Activated CD8-positive, alpha-beta memory T cell treated with anti-CD3 and anti-CD28 coated beads, Interleukin-2, amount 10 ng/mL, durations not matched to agents 7 days and 5 days (primary cell): ENCODE results near the gene ALS2. TPM values are rescaled to one million over a fixed set of nuclear protein-coding genes. Genes with fewer than 3 reads are reported as not detected.

Experiments used
- ATAC-seq: fragments of 150-1000 bp; cut with Tn5 transposase; one replicate; pipeline ENCODE4 v1.10.0; 2021; ENCODE audit warnings: moderate library complexity
- CTCF ChIA-PET: fragments of 350-600 bp; sonication (Branson Sonifier 250); formaldehyde crosslinking; loops from one replicate; lab custom pipeline; 2021; ENCODE audit warnings: antibody characterized with exemption; lab: Charles Lee
- DNase-seq: peaks from one replicate; pipeline ENCODE4 v3.0.0-alpha.2; 2020
- H3K27ac Mint-ChIP-seq: one replicate; pipeline ENCODE4 v1.8.0; 2021; ENCODE audit warnings: mild to moderate bottlenecking, mixed read lengths
- H3K27me3 Mint-ChIP-seq: one replicate; pipeline ENCODE4 v1.8.0; 2021; ENCODE audit warnings: mixed read lengths
- H3K36me3 Mint-ChIP-seq: one replicate; pipeline ENCODE4 v1.8.0; 2021; ENCODE audit warnings: mild to moderate bottlenecking, mixed read lengths
- H3K4me1 Mint-ChIP-seq: one replicate; pipeline ENCODE4 v1.8.0; 2021; ENCODE audit warnings: mixed read lengths
- H3K4me3 Mint-ChIP-seq: one replicate; pipeline ENCODE4 v1.8.0; 2021; ENCODE audit warnings: mild to moderate bottlenecking, moderate library complexity, mixed read lengths
- H3K9me3 Mint-ChIP-seq: one replicate; pipeline ENCODE4 v1.8.0; 2022; ENCODE audit warnings: low read depth, mixed read lengths
- total RNA-seq, 2 experiments: library from RNA; stranded (reverse); gene quantifications; one replicate each; pipeline ENCODE4 v1.2.3, GENCODE V29; 2021

The ALS2 gene
- total RNA-seq, 2 experiments from 2014 or later = 12.0 to 14.1 TPM

- ATAC-seq (no peak), DNase-seq (no peak)
- H3K4me1 Mint-ChIP-seq = no peaks in the 10 kb centered on the region
- H3K36me3 Mint-ChIP-seq = peaks cover 9% of the 10 kb centered on the region
- no peaks in the 10 kb centered on the region for H3K9me3 Mint-ChIP-seq
- H3K4me3 Mint-ChIP-seq = no peak overlapping the region
- CTCF ChIA-PET = interaction anchor here (1.2 kb wide), 1 partner anchor 10 kb away, joined by 4 read pairs; no protein-coding TSS in a partner anchor
- no peak overlapping the region for H3K27ac Mint-ChIP-seq
- no peaks in the 10 kb centered on the region for H3K27me3 Mint-ChIP-seq
Measured at GRCh38 chr2:201759567-201759966, 21.2 kb downstream of the ALS2 start.

GRCh38 chr2:201758873-201759272 lies 21.9 kb downstream of the ALS2 start:
- ATAC-seq (no peak), DNase-seq (no peak)
- Mint-ChIP-seq H3K9me3 (no peaks in the 10 kb centered on the region), H3K4me1 (no peaks in the 10 kb centered on the region), H3K27me3 (no peaks in the 10 kb centered on the region), H3K27ac (no peak overlapping the region), H3K4me3 (no peak overlapping the region), H3K36me3 (peaks cover 9% of the 10 kb centered on the region)
- CTCF ChIA-PET = interaction anchor here (1.2 kb wide), 1 partner anchor 10 kb away, joined by 4 read pairs; no protein-coding TSS in a partner anchor

- H3K27ac Mint-ChIP-seq = no peak overlapping the region
- H3K4me1 Mint-ChIP-seq = no peaks in the 10 kb centered on the region
- H3K4me3 Mint-ChIP-seq = no peak overlapping the region
- ATAC-seq (no peak), DNase-seq (no peak)
- no peaks in the 10 kb centered on the region for H3K27me3 Mint-ChIP-seq
- H3K9me3 Mint-ChIP-seq = no peaks in the 10 kb centered on the region
- peaks cover 9% of the 10 kb centered on the region for H3K36me3 Mint-ChIP-seq
- CTCF ChIA-PET = interaction anchor here (1.2 kb wide), 1 partner anchor 9 kb away, joined by 4 read pairs; no protein-coding TSS in a partner anchor
Measured at GRCh38 chr2:201758234-201758633, 22.5 kb downstream of the ALS2 start.

- DNase-seq (no peak), ATAC-seq (no peak)
- CTCF ChIA-PET = no interaction called here
- no peak overlapping the region for H3K27ac Mint-ChIP-seq
- peaks cover 1% of the 10 kb centered on the region for H3K36me3 Mint-ChIP-seq
- H3K4me1 Mint-ChIP-seq = no peaks in the 10 kb centered on the region
- H3K4me3 Mint-ChIP-seq = no peak overlapping the region
- no peaks in the 10 kb centered on the region for H3K9me3 Mint-ChIP-seq
- no peaks in the 10 kb centered on the region for H3K27me3 Mint-ChIP-seq
Measured at GRCh38 chr2:201754717-201755415, 25.9 kb downstream of the ALS2 start.

- Mint-ChIP-seq H3K27me3 (no peaks in the 10 kb centered on the region), H3K27ac (no peak overlapping the region)
Measured at GRCh38 chr2:201751566-201751965, 29.2 kb downstream of the ALS2 start.

GRCh38 chr2:201746551-201746950 lies 34.2 kb downstream of the ALS2 start:
- Mint-ChIP-seq H3K4me3 (no peak overlapping the region), H3K9me3 (no peaks in the 10 kb centered on the region), H3K27ac (no peak overlapping the region), H3K36me3 (no peaks in the 10 kb centered on the region), H3K27me3 (no peaks in the 10 kb centered on the region), H3K4me1 (no peaks in the 10 kb centered on the region)
- ATAC-seq (no peak), DNase-seq (no peak)
- CTCF ChIA-PET = no interaction called here

More at GRCh38 chr2:201751566-201751965, 29.2 kb downstream of the ALS2 start:
- Mint-ChIP-seq H3K36me3 (peaks cover 1% of the 10 kb centered on the region), H3K9me3 (no peaks in the 10 kb centered on the region), H3K4me1 (no peaks in the 10 kb centered on the region), H3K4me3 (no peak overlapping the region)
- CTCF ChIA-PET = no interaction called here
- DNase-seq = no peak
- no peak for ATAC-seq

GRCh38 chr2:201735486-201735885 lies 45.2 kb downstream of the ALS2 start:
- CTCF ChIA-PET = no interaction called here
- no peak for ATAC-seq
- no peak overlapping the region for H3K4me3 Mint-ChIP-seq
- DNase-seq = no peak
- no peak overlapping the region for H3K27ac Mint-ChIP-seq
- peaks cover 25% of the 10 kb centered on the region for H3K36me3 Mint-ChIP-seq
- peaks cover 3% of the 10 kb centered on the region for H3K9me3 Mint-ChIP-seq
- H3K4me1 Mint-ChIP-seq = no peaks in the 10 kb centered on the region
- no peaks in the 10 kb centered on the region for H3K27me3 Mint-ChIP-seq

- peaks cover 3% of the 10 kb centered on the region for H3K9me3 Mint-ChIP-seq
- peaks cover 25% of the 10 kb centered on the region for H3K36me3 Mint-ChIP-seq
- H3K4me3 Mint-ChIP-seq = no peak overlapping the region
- no peaks in the 10 kb centered on the region for H3K4me1 Mint-ChIP-seq
- H3K27me3 Mint-ChIP-seq = no peaks in the 10 kb centered on the region
- ATAC-seq = no peak
- CTCF ChIA-PET = interaction anchor here (1.2 kb wide), 1 partner anchor 15 kb away, joined by 4 read pairs; no protein-coding TSS in a partner anchor
- no peak overlapping the region for H3K27ac Mint-ChIP-seq
- no peak for DNase-seq
Measured at GRCh38 chr2:201734111-201734510, 46.6 kb downstream of the ALS2 start.

GRCh38 chr2:201733544-201733943 lies 47.2 kb downstream of the ALS2 start:
- DNase-seq (no peak), ATAC-seq (no peak)
- Mint-ChIP-seq H3K27me3 (no peaks in the 10 kb centered on the region), H3K4me3 (no peak overlapping the region), H3K4me1 (no peaks in the 10 kb centered on the region), H3K9me3 (peaks cover 3% of the 10 kb centered on the region), H3K27ac (no peak overlapping the region), H3K36me3 (peaks cover 23% of the 10 kb centered on the region)
- CTCF ChIA-PET = interaction anchor here (1.2 kb wide), 1 partner anchor 16 kb away, joined by 4 read pairs; no protein-coding TSS in a partner anchor

- CTCF ChIA-PET = no interaction called here
- H3K4me3 Mint-ChIP-seq = no peak overlapping the region
- no peaks in the 10 kb centered on the region for H3K4me1 Mint-ChIP-seq
- ATAC-seq (no peak), DNase-seq (no peak)
- H3K27me3 Mint-ChIP-seq = no peaks in the 10 kb centered on the region
- H3K36me3 Mint-ChIP-seq = peaks cover 12% of the 10 kb centered on the region
- H3K9me3 Mint-ChIP-seq = peaks cover 3% of the 10 kb centered on the region
- H3K27ac Mint-ChIP-seq = no peak overlapping the region
Measured at GRCh38 chr2:201730651-201731285, 50.0 kb downstream of the ALS2 start.

- H3K36me3 Mint-ChIP-seq = peaks cover 31% of the 10 kb centered on the region
- H3K27me3 Mint-ChIP-seq = no peaks in the 10 kb centered on the region
- H3K4me1 Mint-ChIP-seq = no peaks in the 10 kb centered on the region
- no peak overlapping the region for H3K27ac Mint-ChIP-seq
- DNase-seq (no peak), ATAC-seq (no peak)
- H3K4me3 Mint-ChIP-seq = no peak overlapping the region
- CTCF ChIA-PET = no interaction called here
- peaks cover 7% of the 10 kb centered on the region for H3K9me3 Mint-ChIP-seq
Measured at GRCh38 chr2:201715459-201715858, 65.3 kb downstream of the ALS2 start.

- ATAC-seq (no peak), DNase-seq (no peak)
- Mint-ChIP-seq H3K4me1 (no peaks in the 10 kb centered on the region), H3K36me3 (peaks cover 18% of the 10 kb centered on the region), H3K27me3 (no peaks in the 10 kb centered on the region), H3K9me3 (no peaks in the 10 kb centered on the region), H3K27ac (no peak overlapping the region), H3K4me3 (no peak overlapping the region)
- CTCF ChIA-PET = no interaction called here
Measured at GRCh38 chr2:201712726-201713125, 68.0 kb downstream of the ALS2 start.

- Mint-ChIP-seq H3K4me3 (no peak overlapping the region), H3K27me3 (no peaks in the 10 kb centered on the region), H3K36me3 (peaks cover 9% of the 10 kb centered on the region), H3K4me1 (peaks cover 5% of the 10 kb centered on the region), H3K27ac (no peak overlapping the region), H3K9me3 (no peaks in the 10 kb centered on the region)
- DNase-seq (no peak), ATAC-seq (no peak)
- CTCF ChIA-PET = no interaction called here
Measured at GRCh38 chr2:201709747-201710146, 71.0 kb downstream of the ALS2 start.

GRCh38 chr2:201709049-201709448 lies 71.7 kb downstream of the ALS2 start:
- Mint-ChIP-seq H3K27me3 (no peaks in the 10 kb centered on the region), H3K4me1 (peaks cover 12% of the 10 kb centered on the region), H3K27ac (no peak overlapping the region), H3K36me3 (peaks cover 7% of the 10 kb centered on the region), H3K4me3 (no peak overlapping the region), H3K9me3 (no peaks in the 10 kb centered on the region)
- no peak for DNase-seq
- no peak for ATAC-seq
- CTCF ChIA-PET = no interaction called here
